Inflammatory macrophage treated with lipopolysaccharide for 4 hours (primary cell): ENCODE data around the gene CERS6.

Experiments used
- DNase-seq: peaks from one replicate; pipeline ENCODE4 v3.0.0-alpha.2; 2020

The CERS6 gene

GRCh38 chr2:168503901-168504300 is 47.8 kb downstream of the CERS6 start:
- DNase-seq = no peak

- DNase-seq = no peak
Observed at GRCh38 chr2:168504323-168504722, 48.3 kb downstream of the CERS6 start.

- no peak for DNase-seq
Observed at GRCh38 chr2:168510125-168510756, 54.2 kb downstream of the CERS6 start.

GRCh38 chr2:168514692-168515091 is 58.6 kb downstream of the CERS6 start:
- no peak for DNase-seq

- DNase-seq = no peak
Observed at GRCh38 chr2:168515502-168515901, 59.4 kb downstream of the CERS6 start.

- DNase-seq = no peak
Observed at GRCh38 chr2:168517816-168518215, 61.7 kb downstream of the CERS6 start.

- DNase-seq = peak; percentile 40
Observed at GRCh38 chr2:168518555-168519066, 62.5 kb downstream of the CERS6 start.

- DNase-seq = no peak
Observed at GRCh38 chr2:168519534-168520308, 63.6 kb downstream of the CERS6 start.

GRCh38 chr2:168521053-168521741 is 65.1 kb downstream of the CERS6 start:
- no peak for DNase-seq

GRCh38 chr2:168522446-168522845 is 66.4 kb downstream of the CERS6 start:
- no peak for DNase-seq

- DNase-seq = no peak
Observed at GRCh38 chr2:168524005-168524404, 67.9 kb downstream of the CERS6 start.

- DNase-seq = no peak
Observed at GRCh38 chr2:168525020-168525419, 68.9 kb downstream of the CERS6 start.

GRCh38 chr2:168525716-168526446 is 69.8 kb downstream of the CERS6 start:
- DNase-seq = no peak

GRCh38 chr2:168526641-168527040 is 70.6 kb downstream of the CERS6 start:
- DNase-seq = no peak

- DNase-seq = peak; percentile 44
Observed at GRCh38 chr2:168528016-168528415, 71.9 kb downstream of the CERS6 start.

GRCh38 chr2:168528469-168528868 is 72.4 kb downstream of the CERS6 start:
- DNase-seq = peak; percentile 39

- DNase-seq = peak; percentile 56
Observed at GRCh38 chr2:168529054-168529833, 73.2 kb downstream of the CERS6 start.

GRCh38 chr2:168529900-168530561 is 74.0 kb downstream of the CERS6 start:
- DNase-seq = no peak

- DNase-seq = peak; percentile 82
Observed at GRCh38 chr2:168530982-168531622, 75.0 kb downstream of the CERS6 start.

GRCh38 chr2:168534926-168535325 is 78.9 kb downstream of the CERS6 start:
- no peak for DNase-seq

GRCh38 chr2:168536925-168537466 is 80.9 kb downstream of the CERS6 start:
- no peak for DNase-seq
